ENCODE measurements around the gene GMDS. TPM values are rescaled to one million over a fixed set of nuclear protein-coding genes. Genes with fewer than 3 reads are reported as not detected.

GMDS gene
- total and polyA plus RNA-seq, 2 of the 4 experiments (the other 2 are of a cell fraction) = 7.3 to 21.9 TPM

DNA sequence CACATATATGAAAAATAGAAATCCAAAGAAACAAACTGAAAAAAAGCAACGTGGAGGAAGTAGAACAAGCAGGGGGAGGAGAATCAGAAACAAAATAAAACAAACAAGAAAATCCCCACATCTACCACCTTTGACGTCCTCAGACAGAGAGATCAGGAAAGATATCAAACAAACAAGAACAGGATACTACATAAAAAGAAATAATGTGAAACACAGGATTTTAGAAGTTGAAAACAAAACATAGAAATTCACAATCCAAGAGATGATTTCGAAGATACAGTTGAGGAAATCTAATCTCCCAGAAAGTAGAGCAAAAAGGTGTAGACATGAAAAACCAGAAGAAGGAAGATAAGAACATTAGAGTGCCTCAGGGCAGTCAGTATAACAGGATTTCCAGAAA, 514.5 kb downstream of the GMDS start:
- H2BK15ac ChIP-seq (ENCODE audit: low read depth, low read length) = no peak overlapping the region
- H4K20me1 ChIP-seq (ENCODE audit: insufficient read depth, low read length) = no peaks in the 10 kb centered on the region
- H3K9me1 ChIP-seq (ENCODE audit: insufficient read depth, low read length) = no peaks in the 10 kb centered on the region
- TF ChIP-seq, protein P1, sequence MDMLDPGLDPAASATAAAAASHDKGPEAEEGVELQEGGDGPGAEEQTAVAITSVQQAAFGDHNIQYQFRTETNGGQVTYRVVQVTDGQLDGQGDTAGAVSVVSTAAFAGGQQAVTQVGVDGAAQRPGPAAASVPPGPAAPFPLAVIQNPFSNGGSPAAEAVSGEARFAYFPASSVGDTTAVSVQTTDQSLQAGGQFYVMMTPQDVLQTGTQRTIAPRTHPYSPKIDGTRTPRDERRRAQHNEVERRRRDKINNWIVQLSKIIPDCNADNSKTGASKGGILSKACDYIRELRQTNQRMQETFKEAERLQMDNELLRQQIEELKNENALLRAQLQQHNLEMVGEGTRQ (IDR thresholded peaks at IDR 0.05; ENCODE audit: low read depth, low read length) = no peak
- TF ChIP-seq CEBPB (IDR thresholded peaks at IDR 0.05; ENCODE audit: low read depth, low read length) = no peak
- no peak for TF ChIP-seq ELK1 (IDR thresholded peaks at IDR 0.05; ENCODE audit: borderline replicate concordance, low read depth, low read length)
- no peak for TF ChIP-seq NFE2L2 (IDR thresholded peaks at IDR 0.05; ENCODE audit: low read depth, low read length)
- TF ChIP-seq BHLHE40 (IDR thresholded peaks at IDR 0.05; ENCODE audit: low read depth, low read length) = no peak
- no peak for TF ChIP-seq SMC3 (IDR thresholded peaks at IDR 0.05; ENCODE audit: low read depth, low read length)
- TF ChIP-seq FOS (IDR thresholded peaks at IDR 0.05; ENCODE audit: low read depth, low read length) = no peak
- no peak for TF ChIP-seq MAFK (IDR thresholded peaks at IDR 0.05; ENCODE audit: low read depth, low read length)
- no peak for TF ChIP-seq POLR2A (IDR thresholded peaks at IDR 0.05; ENCODE audit: low read depth, low read length)
- no peak for TF ChIP-seq RFX5 (IDR thresholded peaks at IDR 0.05; ENCODE audit: low read depth, low read length)
- no peak for TF ChIP-seq MAZ (IDR thresholded peaks at IDR 0.05; ENCODE audit: borderline replicate concordance, low read depth, low read length)
- no peak for TF ChIP-seq CTCF (conservative IDR thresholded peaks at IDR 0.05; ENCODE audit: low read depth, low read length)
- no peak for TF ChIP-seq MXI1 (IDR thresholded peaks at IDR 0.05; ENCODE audit: borderline replicate concordance, low read depth, low read length)
- no peak for TF ChIP-seq RAD21 (IDR thresholded peaks at IDR 0.05; ENCODE audit: low read length)
- no peak for TF ChIP-seq RCOR1 (IDR thresholded peaks at IDR 0.05; ENCODE audit: insufficient replicate concordance, low read length)
- TF ChIP-seq CHD1 (IDR thresholded peaks at IDR 0.05; ENCODE audit: low read depth, low read length) = no peak
- H3K18ac ChIP-seq (ENCODE audit: low read depth, low read length) = no peak overlapping the region
- no peak overlapping the region for H4K91ac ChIP-seq (ENCODE audit: insufficient read depth, low read depth, low read length)
- no CpG with 5 or more reads among the region's 3 CpGs for WGBS, 2 experiments (ENCODE audit: extremely low coverage in 2 of 2, insufficient read length in 1 of 2)
- H3K9me3 ChIP-seq (ENCODE audit: control insufficient read depth, insufficient read depth, low read length) = no peaks in the 10 kb centered on the region; the same call in 1 of the 2 replicates
- DNase-seq (no peak), ATAC-seq (ENCODE audit: low read depth) (no peak)
- dilution Hi-C loops (cut with HindIII; ENCODE audit: low sequenced_read_pairs, unreplicated experiment) = no loop called here
- H3K27ac ChIP-seq (ENCODE audit: insufficient read depth, low read length) = no peak overlapping the region
- H2BK120ac ChIP-seq (ENCODE audit: low read depth, low read length) = no peak overlapping the region
- intact Hi-C loops (cut with micrococcal nuclease) = no loop called here
- H3K23ac ChIP-seq (ENCODE audit: low read depth, low read length) = no peak overlapping the region
- no peaks in the 10 kb centered on the region for H3K4me1 ChIP-seq (ENCODE audit: control insufficient read depth, insufficient read depth, low read length)
- H3K14ac ChIP-seq (replicated peaks; ENCODE audit: low read depth, low read length) = no peak overlapping the region
- H2AK5ac ChIP-seq (ENCODE audit: low read depth, low read length) = no peak overlapping the region
- no TSS peak for BruUV-seq (replicated peaks)
- no peak overlapping the region for H3K4me2 ChIP-seq (ENCODE audit: low read depth, low read length)
- no peaks in the 10 kb centered on the region for H3K36me3 ChIP-seq (ENCODE audit: control insufficient read depth, insufficient read depth, low read length)
- POLR2A ChIA-PET (ENCODE audit: unreplicated experiment) = no interaction called here
- H3K56ac ChIP-seq (ENCODE audit: extremely low read depth, insufficient read depth, low read length) = no peak overlapping the region
- H2AK9ac ChIP-seq (replicated peaks; ENCODE audit: low read depth, low read length, poor library complexity) = no peak overlapping the region
- H4K8ac ChIP-seq (ENCODE audit: low read depth in 2 of 2, low read length in 2 of 2) = no peak overlapping the region
- no peak overlapping the region for H3K4ac ChIP-seq (ENCODE audit: low read depth, low read length)
- H3K9ac ChIP-seq (ENCODE audit: low read depth, low read length) = no peak overlapping the region
- in situ Hi-C loops (cut with MboI; ENCODE audit: low sequenced_read_pairs) = no loop called here
- no peaks in the 10 kb centered on the region for H3K27me3 ChIP-seq (ENCODE audit: control insufficient read depth, insufficient read depth, low read length)
- no peak overlapping the region for H4K5ac ChIP-seq (ENCODE audit: low read depth, low read length)
- H3K4me3 ChIP-seq (ENCODE audit: insufficient read depth, low read depth, low read length) = no peak overlapping the region
- H2AFZ ChIP-seq (replicated peaks; ENCODE audit: low read length, poor library complexity) = no peak overlapping the region
- H3K79me1 ChIP-seq (ENCODE audit: low read depth in 1 of 2, low read length in 2 of 2) = no peaks in the 10 kb centered on the region
- no peak overlapping the region for H2BK5ac ChIP-seq (ENCODE audit: low read depth, low read length, poor library complexity, severe bottlenecking)
- H2BK20ac ChIP-seq (ENCODE audit: low read depth, low read length) = no peak overlapping the region
- CTCF ChIA-PET = no interaction called here
